Thymus (tissue), 11 donors: ENCODE data around the gene KAT8. TPM values are rescaled to one million over a fixed set of nuclear protein-coding genes. Genes with fewer than 3 reads are reported as not detected.

Experiments
- DNase-seq, 9 donors: peaks; one replicate each; pipeline ENCODE4 v3.0.0-alpha.2; 2013; ENCODE audit warnings: low spot score in 9 of 9, low read depth in 6 of 9, missing footprints in 1 of 9
- H3K27ac ChIP-seq, 2 donors: one replicate each; pipeline ENCODE4 v1.5.1; 2013; ENCODE audit warnings: control low read depth in 1 of 2, low read depth in 1 of 2, low read length in 1 of 2, mild to moderate bottlenecking in 1 of 2, moderate library complexity in 1 of 2
- H3K27me3 ChIP-seq, 2 donors: one replicate each; pipeline ENCODE4 v1.5.1; 2013; ENCODE audit warnings: low read length in 1 of 2; ENCODE audit not compliant: control insufficient read depth in 2 of 2, insufficient read depth in 1 of 2
- H3K36me3 ChIP-seq, 2 donors: one replicate each; pipeline ENCODE4 v1.5.1; 2013; ENCODE audit warnings: low read length in 1 of 2, mild to moderate bottlenecking in 1 of 2, moderate library complexity in 1 of 2; ENCODE audit not compliant: control insufficient read depth in 2 of 2, insufficient read depth in 2 of 2
- H3K4me1 ChIP-seq, 2 donors: one replicate each; pipeline ENCODE4 v1.5.1; 2013; ENCODE audit warnings: low read length in 2 of 2; ENCODE audit not compliant: control insufficient read depth in 2 of 2, insufficient read depth in 2 of 2
- H3K4me3 ChIP-seq, 2 donors: one replicate each; pipeline ENCODE4 v1.5.1; 2013; ENCODE audit warnings: low read length in 2 of 2, control low read depth in 1 of 2, mild to moderate bottlenecking in 1 of 2
- H3K9me3 ChIP-seq, 2 donors: one replicate each; pipeline ENCODE4 v1.5.1; 2013; ENCODE audit warnings: low read length in 1 of 2, mild to moderate bottlenecking in 1 of 2; ENCODE audit not compliant: control insufficient read depth in 2 of 2, insufficient read depth in 1 of 2
- WGBS: extraction: QIAGEN DNeasy Blood & Tissue Kit; methylation state at CpG from one replicate; pipeline ENCODE4 v1.1.7; 2013; 5-methylcytosine and 5-hydroxymethylcytosine counted together
- polyA plus RNA-seq: library from polyadenylated mRNA; stranded (reverse); fragments of 200-250 nt; gene quantifications from one replicate; pipeline ENCODE4 v1.2.3, GENCODE V29; 2013
- total RNA-seq: library from RNA; stranded (reverse); fragments of 120-200 nt; gene quantifications from one replicate; pipeline ENCODE4 v1.2.4, GENCODE V29; 2013
- donor health status: healthy.

KAT8 gene
- total and polyA plus RNA-seq, 2 donors, result 62.3 to 72.9 TPM

GRCh38 chr16:31087971-31088370, 29.5 kb upstream of the KAT8 start:
- WGBS, result 99% methylated on average over 5 of the region's 5 CpGs

DNA sequence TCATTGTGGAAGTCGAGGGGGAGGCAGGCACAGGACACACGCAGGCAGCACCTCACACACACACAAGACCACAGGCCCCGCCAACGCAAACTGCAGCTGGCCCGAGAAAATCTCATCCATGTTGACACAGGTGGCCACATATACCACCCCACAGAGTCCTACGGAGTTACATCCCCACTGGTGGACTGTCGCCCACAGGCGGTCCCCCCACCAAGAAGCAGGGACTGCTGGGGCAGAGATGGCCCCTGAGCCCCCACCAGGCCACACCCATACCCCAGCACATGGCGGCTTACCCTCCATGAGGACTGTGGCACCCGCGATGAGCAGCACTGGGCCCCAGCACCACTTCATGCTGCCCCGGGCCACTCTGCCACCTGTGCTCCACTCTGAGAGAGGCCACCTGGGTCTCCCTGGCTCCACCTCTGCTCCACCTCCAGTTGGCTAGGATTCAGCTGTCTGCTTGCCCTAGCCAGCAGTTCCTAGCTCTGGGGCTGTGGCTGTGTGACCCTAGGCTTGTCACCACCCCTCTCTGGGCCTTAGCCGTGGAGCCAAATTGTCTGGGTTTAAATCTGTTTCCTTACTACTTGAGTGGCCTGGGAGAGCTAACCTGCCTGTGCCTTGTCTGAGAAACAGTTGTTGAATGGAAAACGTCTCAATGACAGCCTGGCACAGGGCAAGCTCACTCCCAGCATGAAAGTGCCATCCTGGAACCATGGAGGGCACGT, 28.8 kb upstream of the KAT8 start, which contains the start of gene PRSS53:
TSS of gene PRSS53 (minus strand) at position 485 of the 725 bp plus-strand sequence. CDS start at position 351, 134 bp downstream.
- DNase-seq, result no peak
- Histone ChIP-seq H3K27me3 (no peaks in the 10 kb centered on the region), H3K9me3 (no peaks in the 10 kb centered on the region), H3K4me1 (peaks cover 4 to 5% of the 10 kb centered on the region in 2 donors), H3K27ac (no peak within 1 kb of the TSS), H3K36me3 (peaks cover 38 to 59% of the 10 kb centered on the region in 2 donors), H3K4me3 (no peak within 1 kb of the TSS)
- WGBS, result 97% methylated on average over 15 of the region's 15 CpGs

More at GRCh38 chr16:31087971-31088370, 29.5 kb upstream of the KAT8 start:
- DNase-seq, result no peak
- no peaks in the 10 kb centered on the region for H3K4me1 ChIP-seq
- peaks cover 38 to 63% of the 10 kb centered on the region in 2 donors for H3K36me3 ChIP-seq
- H3K4me3 ChIP-seq, result no peak overlapping the region
- no peaks in the 10 kb centered on the region for H3K27me3 ChIP-seq
- no peak overlapping the region for H3K27ac ChIP-seq
- H3K9me3 ChIP-seq, result no peaks in the 10 kb centered on the region

DNA sequence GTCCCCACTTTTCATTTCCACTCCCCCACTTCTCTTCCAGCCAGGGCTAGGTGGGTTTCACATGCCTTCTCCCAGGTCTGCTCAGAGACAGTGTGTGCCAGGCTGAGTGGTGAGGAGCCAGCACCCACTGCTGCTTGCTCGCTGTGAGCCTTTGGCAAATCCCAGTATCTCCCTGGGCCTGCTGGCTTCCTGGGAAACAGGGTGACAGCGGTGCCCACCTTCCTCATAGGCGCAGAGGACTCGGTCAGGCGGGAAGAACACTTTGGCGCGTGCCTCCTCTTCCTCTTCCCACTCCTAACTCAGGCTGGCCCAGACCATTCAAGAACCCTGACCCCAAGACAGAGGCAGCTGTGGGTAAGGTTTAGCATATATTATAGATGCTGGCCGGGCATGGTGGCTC, 28.3 kb upstream of the KAT8 start:
- 90% methylated on average over 8 of the region's 8 CpGs for WGBS
- H3K4me3 ChIP-seq, result no peak overlapping the region

GRCh38 chr16:31090540-31090939, 26.9 kb upstream of the KAT8 start:
- no peaks in the 10 kb centered on the region for H3K27me3 ChIP-seq
- WGBS, result 98% methylated on average over 2 of the region's 2 CpGs
- H3K36me3 ChIP-seq, result peaks cover 36 to 42% of the 10 kb centered on the region in 2 donors
- no peak for DNase-seq
- peaks cover 10 to 15% of the 10 kb centered on the region in 2 donors for H3K4me1 ChIP-seq
- no peak overlapping the region for H3K4me3 ChIP-seq
- H3K27ac ChIP-seq, result no peak overlapping the region
- peaks cover 0 to 4% of the 10 kb centered on the region in 2 donors for H3K9me3 ChIP-seq

More for the DNA sequence above, 28.3 kb upstream of the KAT8 start:
- Histone ChIP-seq H3K4me1 (peaks cover 10% of the 10 kb centered on the region in 2 donors), H3K9me3 (no peaks in the 10 kb centered on the region), H3K36me3 (peaks cover 38 to 53% of the 10 kb centered on the region in 2 donors), H3K27me3 (no peaks in the 10 kb centered on the region), H3K27ac (no peak overlapping the region)
- no peak for DNase-seq

GRCh38 chr16:31092330-31092729, 25.1 kb upstream of the KAT8 start:
- Histone ChIP-seq H3K36me3 (peaks cover 20 to 29% of the 10 kb centered on the region in 2 donors), H3K9me3 (peaks cover 0 to 4% of the 10 kb centered on the region in 2 donors), H3K4me3 (no peak overlapping the region), H3K27ac (no peak overlapping the region), H3K4me1 (peaks cover 10 to 18% of the 10 kb centered on the region in 2 donors), H3K27me3 (no peaks in the 10 kb centered on the region)
- WGBS, result 98% methylated on average over 5 of the region's 5 CpGs
- DNase-seq, result no peak

GRCh38 chr16:31093132-31093703, 24.2 kb upstream of the KAT8 start:
- Histone ChIP-seq H3K9me3 (peaks cover 0 to 4% of the 10 kb centered on the region in 2 donors), H3K27me3 (no peaks in the 10 kb centered on the region), H3K4me1 (peaks cover 10 to 18% of the 10 kb centered on the region in 2 donors), H3K4me3 (no peak overlapping the region), H3K36me3 (peaks cover 19 to 25% of the 10 kb centered on the region in 2 donors), H3K27ac (peak overlapping the region in 1 of 2 donors; percentile 18)
- 86% methylated on average over 17 of the region's 17 CpGs for WGBS
- DNase-seq, result no peak

DNA sequence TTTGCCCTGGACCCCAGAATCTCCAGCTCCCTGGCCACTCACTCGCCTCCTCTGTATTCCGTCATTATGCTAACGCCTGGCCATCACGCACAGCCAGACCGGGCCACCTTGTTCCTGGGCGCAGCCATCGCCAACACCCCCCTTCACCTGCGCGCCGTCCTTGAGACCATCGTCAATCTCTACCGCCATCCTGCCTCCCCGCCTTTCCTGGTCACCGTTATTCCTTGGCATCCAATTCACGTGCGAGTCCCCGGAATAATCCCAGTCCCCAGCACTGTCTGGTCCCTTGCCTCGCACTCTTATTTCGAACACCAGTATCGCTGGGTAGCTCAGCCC, 23.4 kb upstream of the KAT8 start:
- Histone ChIP-seq H3K9me3 (peaks cover 0 to 4% of the 10 kb centered on the region in 2 donors), H3K4me3 (peak overlapping the region; percentile 79 to 90), H3K4me1 (peaks cover 10 to 18% of the 10 kb centered on the region in 2 donors), H3K36me3 (peaks cover 19% of the 10 kb centered on the region in 2 donors), H3K27ac (peak overlapping the region; percentile 97), H3K27me3 (no peaks in the 10 kb centered on the region)
- 2% methylated on average over 20 of the region's 20 CpGs for WGBS
- no peak for DNase-seq

- H3K9me3 ChIP-seq, result peaks cover 0 to 4% of the 10 kb centered on the region in 2 donors
- peaks cover 10 to 18% of the 10 kb centered on the region in 2 donors for H3K4me1 ChIP-seq
- H3K27me3 ChIP-seq, result no peaks in the 10 kb centered on the region
- peak within 1 kb of the TSS; percentile 97 for H3K27ac ChIP-seq
- WGBS, result under 1% methylated on average over 69 of the region's 69 CpGs
- H3K4me3 ChIP-seq, result peak within 1 kb of the TSS; percentile 79 to 90
- peak; percentile 65 to 93 (median 82) for DNase-seq
- H3K36me3 ChIP-seq, result peaks cover 14 to 19% of the 10 kb centered on the region in 2 donors
Measured at GRCh38 chr16:31094424-31095120, 22.9 kb upstream of the KAT8 start, which contains the start of gene VKORC1. TSS of gene VKORC1 (minus strand) at chr16:31094797. CDS start at chr16:31094729, 68 bp downstream.
